Panc1 (cell line): ENCODE data around the gene PPP6R2.

ENCODE experiments used
- CTCF ChIP-seq: fragments of 450-650 bp; IDR thresholded peaks from 2 replicates; pipeline ENCODE4 v1.5.1; 2017; ENCODE audit warnings: mild to moderate bottlenecking
- REST ChIP-seq, 2 experiments: IDR thresholded peaks; 2 replicates each; pipeline ENCODE4 v1.6.1; 2011 to 2012; ENCODE audit warnings: low read depth in 2 of 2, control low read depth in 1 of 2, low read length in 1 of 2, mild to moderate bottlenecking in 1 of 2, moderate library complexity in 1 of 2; ENCODE audit not compliant: insufficient read depth in 1 of 2

DNA sequence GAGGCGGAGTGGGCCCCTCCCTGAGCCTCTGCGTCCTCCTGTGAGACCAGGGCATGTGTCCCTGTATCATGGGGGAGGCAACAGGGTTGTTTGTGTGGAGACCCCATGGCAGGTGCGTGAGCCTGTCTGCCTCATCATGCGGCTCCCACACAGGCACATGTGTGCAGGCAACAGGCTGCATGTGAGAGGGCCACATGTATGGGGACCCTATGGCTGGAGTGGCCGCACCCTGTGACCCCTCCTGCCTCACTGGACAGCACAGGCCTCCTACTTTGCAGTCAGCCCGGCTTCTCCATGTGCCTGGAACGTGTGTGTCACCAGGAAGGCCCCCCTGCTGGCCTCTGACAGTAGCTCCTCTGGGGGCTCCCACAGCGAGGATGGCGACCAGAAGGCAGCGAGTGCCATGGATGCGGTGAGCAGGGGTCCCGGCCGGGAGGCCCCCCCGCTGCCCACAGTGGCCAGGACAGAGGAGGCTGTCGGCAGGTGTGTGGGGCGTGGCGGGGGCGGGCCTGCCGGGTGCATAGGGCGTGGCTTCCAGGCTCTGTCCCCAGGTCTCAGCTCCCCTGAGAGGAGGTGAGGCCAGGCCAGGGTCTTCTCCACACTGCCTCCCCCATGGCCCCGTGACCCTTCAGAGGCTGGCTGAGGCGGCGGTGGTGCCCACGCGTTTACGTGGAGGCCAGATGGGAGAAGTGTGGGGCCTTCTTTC, 97.6 kb downstream of the PPP6R2 start:
- TF ChIP-seq CTCF (no peak), REST (IDR thresholded peaks at IDR 0.05; ENCODE audit: insufficient read depth in 1 of 2, low read depth in 2 of 2, low read length in 1 of 2) (no peak)
